Measurements from ENCODE around the gene QSOX1. TPM values are rescaled to one million over a fixed set of nuclear protein-coding genes. Genes with fewer than 3 reads are reported as not detected.

QSOX1 gene
- total RNA-seq, 1 experiment from 2014 or later = 4.7 TPM

GRCh38 chr1:180235502-180236239 is 81.0 kb downstream of the QSOX1 start:
- H3K79me2 ChIP-seq (ENCODE audit: low read length) = no peaks in the 10 kb centered on the region
- no peak overlapping the region for H2AFZ ChIP-seq (ENCODE audit: low read length)
- H3K27me3 ChIP-seq (ENCODE audit: low read length) = no peaks in the 10 kb centered on the region
- no peak overlapping the region for H3K27ac ChIP-seq (ENCODE audit: low read length)
- H3K4me3 ChIP-seq (ENCODE audit: low read length) = no peak overlapping the region
- no peaks in the 10 kb centered on the region for H3K9me3 ChIP-seq (ENCODE audit: low read length)
- H3K4me2 ChIP-seq (ENCODE audit: low read depth, low read length, poor library complexity, severe bottlenecking) = no peak overlapping the region
- H3K36me3 ChIP-seq (ENCODE audit: insufficient read depth, low read length) = no peaks in the 10 kb centered on the region
- H4K20me1 ChIP-seq (ENCODE audit: insufficient read depth, low read depth, low read length) = no peaks in the 10 kb centered on the region
- H3K9me2 ChIP-seq (replicated peaks; ENCODE audit: insufficient read depth, low read length) = no peaks in the 10 kb centered on the region
- no peak overlapping the region for H3K9ac ChIP-seq (ENCODE audit: low read length)
- H3K4me1 ChIP-seq (ENCODE audit: low read length) = no peaks in the 10 kb centered on the region
- DNase-seq = no peak

GRCh38 chr1:180236698-180237509 is 82.2 kb downstream of the QSOX1 start:
- H3K27ac ChIP-seq (ENCODE audit: low read length) = no peak overlapping the region
- H3K9me2 ChIP-seq (replicated peaks; ENCODE audit: insufficient read depth, low read length) = no peaks in the 10 kb centered on the region
- H3K4me1 ChIP-seq (ENCODE audit: low read length) = no peaks in the 10 kb centered on the region
- no peaks in the 10 kb centered on the region for H3K9me3 ChIP-seq (ENCODE audit: low read length)
- no peaks in the 10 kb centered on the region; the same call in 1 of the 2 replicates for H3K27me3 ChIP-seq (ENCODE audit: low read length)
- DNase-seq = no peak
- no peak overlapping the region for H3K4me3 ChIP-seq (ENCODE audit: low read length)
- no peak overlapping the region for H2AFZ ChIP-seq (ENCODE audit: low read length)
- no peak overlapping the region for H3K9ac ChIP-seq (ENCODE audit: low read length)
- no peak overlapping the region for H3K4me2 ChIP-seq (ENCODE audit: low read depth, low read length, poor library complexity, severe bottlenecking)
- no peaks in the 10 kb centered on the region for H3K79me2 ChIP-seq (ENCODE audit: low read length)
- H3K36me3 ChIP-seq (ENCODE audit: insufficient read depth, low read length) = no peaks in the 10 kb centered on the region
- H4K20me1 ChIP-seq (ENCODE audit: insufficient read depth, low read depth, low read length) = no peaks in the 10 kb centered on the region

GRCh38 chr1:180237869-180238476 is 83.3 kb downstream of the QSOX1 start:
- H3K27me3 ChIP-seq (ENCODE audit: low read length) = no peaks in the 10 kb centered on the region; the same call in 1 of the 2 replicates
- no peaks in the 10 kb centered on the region for H3K9me2 ChIP-seq (replicated peaks; ENCODE audit: insufficient read depth, low read length)
- H3K36me3 ChIP-seq (ENCODE audit: insufficient read depth, low read length) = no peaks in the 10 kb centered on the region
- no peak overlapping the region for H3K9ac ChIP-seq (ENCODE audit: low read length)
- no peaks in the 10 kb centered on the region for H3K79me2 ChIP-seq (ENCODE audit: low read length)
- DNase-seq = no peak
- H3K9me3 ChIP-seq (ENCODE audit: low read length) = no peaks in the 10 kb centered on the region
- H3K4me1 ChIP-seq (ENCODE audit: low read length) = no peaks in the 10 kb centered on the region
- H3K4me2 ChIP-seq (ENCODE audit: low read depth, low read length, poor library complexity, severe bottlenecking) = no peak overlapping the region
- no peaks in the 10 kb centered on the region for H4K20me1 ChIP-seq (ENCODE audit: insufficient read depth, low read depth, low read length)
- H2AFZ ChIP-seq (ENCODE audit: low read length) = no peak overlapping the region
- H3K27ac ChIP-seq (ENCODE audit: low read length) = no peak overlapping the region
- H3K4me3 ChIP-seq (ENCODE audit: low read length) = no peak overlapping the region

- no peaks in the 10 kb centered on the region; the same call in 1 of the 2 replicates for H3K27me3 ChIP-seq (ENCODE audit: low read length)
- no peak for DNase-seq
- H4K20me1 ChIP-seq (ENCODE audit: insufficient read depth, low read depth, low read length) = no peaks in the 10 kb centered on the region
- no peak overlapping the region for H3K27ac ChIP-seq (ENCODE audit: low read length)
- H3K79me2 ChIP-seq (ENCODE audit: low read length) = no peaks in the 10 kb centered on the region
- H2AFZ ChIP-seq (ENCODE audit: low read length) = no peak overlapping the region
- H3K4me1 ChIP-seq (ENCODE audit: low read length) = no peaks in the 10 kb centered on the region
- no peak overlapping the region for H3K4me2 ChIP-seq (ENCODE audit: low read depth, low read length, poor library complexity, severe bottlenecking)
- H3K9ac ChIP-seq (ENCODE audit: low read length) = no peak overlapping the region
- no peak overlapping the region for H3K4me3 ChIP-seq (ENCODE audit: low read length)
- H3K36me3 ChIP-seq (ENCODE audit: insufficient read depth, low read length) = no peaks in the 10 kb centered on the region
- no peaks in the 10 kb centered on the region for H3K9me3 ChIP-seq (ENCODE audit: low read length)
- no peaks in the 10 kb centered on the region for H3K9me2 ChIP-seq (replicated peaks; ENCODE audit: insufficient read depth, low read length)
These were observed 84.0 kb downstream of the QSOX1 start for GRCh38 chr1:180238675-180239074.

- Histone ChIP-seq H2AFZ (ENCODE audit: low read length) (no peak overlapping the region), H4K20me1 (ENCODE audit: insufficient read depth, low read depth, low read length) (no peaks in the 10 kb centered on the region), H3K4me2 (ENCODE audit: low read depth, low read length, poor library complexity, severe bottlenecking) (no peak overlapping the region), H3K27me3 (ENCODE audit: low read length) (no peaks in the 10 kb centered on the region; the same call in 1 of the 2 replicates), H3K36me3 (ENCODE audit: insufficient read depth, low read length) (no peaks in the 10 kb centered on the region), H3K4me1 (ENCODE audit: low read length) (no peaks in the 10 kb centered on the region), H3K9me2 (replicated peaks; ENCODE audit: insufficient read depth, low read length) (no peaks in the 10 kb centered on the region), H3K79me2 (ENCODE audit: low read length) (no peaks in the 10 kb centered on the region), H3K9ac (ENCODE audit: low read length) (no peak overlapping the region), H3K27ac (ENCODE audit: low read length) (no peak overlapping the region), H3K9me3 (ENCODE audit: low read length) (no peaks in the 10 kb centered on the region), H3K4me3 (ENCODE audit: low read length) (no peak overlapping the region)
- no peak for DNase-seq
These were observed 84.8 kb downstream of the QSOX1 start for GRCh38 chr1:180239145-180240096.

GRCh38 chr1:180241716-180242544 is 87.3 kb downstream of the QSOX1 start:
- H3K36me3 ChIP-seq (ENCODE audit: insufficient read depth, low read length) = no peaks in the 10 kb centered on the region
- H3K4me1 ChIP-seq (ENCODE audit: low read length) = no peaks in the 10 kb centered on the region
- H3K79me2 ChIP-seq (ENCODE audit: low read length) = no peaks in the 10 kb centered on the region
- DNase-seq = no peak
- no peaks in the 10 kb centered on the region; the same call in 1 of the 2 replicates for H3K27me3 ChIP-seq (ENCODE audit: low read length)
- no peak overlapping the region for H2AFZ ChIP-seq (ENCODE audit: low read length)
- H4K20me1 ChIP-seq (ENCODE audit: insufficient read depth, low read depth, low read length) = no peaks in the 10 kb centered on the region
- no peak overlapping the region for H3K4me3 ChIP-seq (ENCODE audit: low read length)
- H3K9me3 ChIP-seq (ENCODE audit: low read length) = no peaks in the 10 kb centered on the region
- no peaks in the 10 kb centered on the region for H3K9me2 ChIP-seq (replicated peaks; ENCODE audit: insufficient read depth, low read length)
- H3K9ac ChIP-seq (ENCODE audit: low read length) = no peak overlapping the region
- H3K4me2 ChIP-seq (ENCODE audit: low read depth, low read length, poor library complexity, severe bottlenecking) = no peak overlapping the region
- no peak overlapping the region for H3K27ac ChIP-seq (ENCODE audit: low read length)

- no peaks in the 10 kb centered on the region for H4K20me1 ChIP-seq (ENCODE audit: insufficient read depth, low read depth, low read length)
- no peak overlapping the region for H2AFZ ChIP-seq (ENCODE audit: low read length)
- H3K9me3 ChIP-seq (ENCODE audit: low read length) = no peaks in the 10 kb centered on the region
- no peak overlapping the region for H3K9ac ChIP-seq (ENCODE audit: low read length)
- no peaks in the 10 kb centered on the region for H3K79me2 ChIP-seq (ENCODE audit: low read length)
- no peak overlapping the region for H3K27ac ChIP-seq (ENCODE audit: low read length)
- no peak for DNase-seq
- H3K4me2 ChIP-seq (ENCODE audit: low read depth, low read length, poor library complexity, severe bottlenecking) = no peak overlapping the region
- H3K4me1 ChIP-seq (ENCODE audit: low read length) = no peaks in the 10 kb centered on the region
- H3K27me3 ChIP-seq (ENCODE audit: low read length) = no peaks in the 10 kb centered on the region; the same call in 1 of the 2 replicates
- no peaks in the 10 kb centered on the region for H3K36me3 ChIP-seq (ENCODE audit: insufficient read depth, low read length)
- H3K9me2 ChIP-seq (replicated peaks; ENCODE audit: insufficient read depth, low read length) = no peaks in the 10 kb centered on the region
- H3K4me3 ChIP-seq (ENCODE audit: low read length) = no peak overlapping the region
These were observed 89.0 kb downstream of the QSOX1 start for GRCh38 chr1:180243517-180244221.

Data from Karpas-422 (cell line).